HL-60 (cell line): ENCODE data around the gene ATL2.
A peak's percentile ranks its signal among the peaks of the same experiment; 100 is the strongest.

Experiments
- DNase-seq, 2 experiments: peaks; one replicate each; pipeline ENCODE4 v3.0.0-alpha.2; 2010 to 2020; ENCODE audit warnings: low read depth in 1 of 2, low spot score in 1 of 2
- H3K27ac ChIP-seq: fragments of 250-450 bp; sonication (Bioruptor Pico); replicated peaks from 2 replicates; pipeline ENCODE4 v1.5.1; 2020; ENCODE audit warnings: mild to moderate bottlenecking, moderate library complexity
- H3K27me3 ChIP-seq: fragments of 250-450 bp; sonication (Bioruptor Pico); 2 replicates; pipeline ENCODE4 v1.5.1; 2021; ENCODE audit warnings: mild to moderate bottlenecking, moderate library complexity; ENCODE audit not compliant: insufficient read depth, poor library complexity, severe bottlenecking
- H3K4me3 ChIP-seq: replicated peaks from 2 replicates; pipeline ENCODE4 v1.5.1; 2011; ENCODE audit warnings: mild to moderate bottlenecking, control low read depth, low read length; ENCODE audit not compliant: insufficient read depth
- GABPA ChIP-seq: IDR thresholded peaks from 2 replicates; pipeline ENCODE4 v1.6.1; 2012; ENCODE audit warnings: low read depth
- POLR2AphosphoS5 ChIP-seq: IDR thresholded peaks from 2 replicates; pipeline ENCODE4 v1.6.1; 2012; ENCODE audit warnings: low read depth
- SPI1 ChIP-seq: IDR thresholded peaks from 2 replicates; pipeline ENCODE4 v1.6.1; 2012; ENCODE audit warnings: low read depth, mild to moderate bottlenecking, borderline replicate concordance
- TF ChIP-seq, protein P1 (sequence below): IDR thresholded peaks from one replicate; pipeline ENCODE4 v1.5.1; 2011; ENCODE audit warnings: low read length, control low read depth, inconsistent platforms; ENCODE audit not compliant: insufficient read depth
- TF ChIP-seq, protein P2 (sequence below): IDR thresholded peaks from 2 replicates; pipeline ENCODE4 v1.6.1; 2012; ENCODE audit warnings: low read depth; ENCODE audit not compliant: insufficient replicate concordance

Gene ATL2

DNA sequence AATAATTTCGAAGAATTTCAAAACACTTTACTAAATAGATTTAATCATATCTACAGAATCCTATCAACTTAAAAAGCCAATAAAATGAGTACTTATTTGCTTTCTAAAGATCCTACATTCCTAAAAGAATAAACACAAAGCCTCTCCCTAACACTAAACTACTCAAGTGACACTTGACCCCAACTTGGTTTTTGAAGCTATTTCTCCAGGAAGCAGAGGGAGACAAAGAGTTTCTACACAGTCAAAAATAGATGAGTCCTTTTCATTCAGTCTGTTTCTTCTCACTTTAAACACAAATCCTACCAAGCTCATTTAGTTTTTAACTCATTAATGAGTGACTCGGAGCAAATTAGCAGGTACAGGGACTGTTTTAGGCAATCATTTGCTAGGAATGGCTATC, 2.1 kb downstream of the ATL2 start:
- DNase-seq, result no peak
- Histone ChIP-seq H3K4me3 (peak overlapping the region; percentile 83), H3K27me3 (no peaks in the 10 kb centered on the region), H3K27ac (no peak overlapping the region; the same call in 1 of the 2 replicates)
- TF ChIP-seq, protein P1, sequence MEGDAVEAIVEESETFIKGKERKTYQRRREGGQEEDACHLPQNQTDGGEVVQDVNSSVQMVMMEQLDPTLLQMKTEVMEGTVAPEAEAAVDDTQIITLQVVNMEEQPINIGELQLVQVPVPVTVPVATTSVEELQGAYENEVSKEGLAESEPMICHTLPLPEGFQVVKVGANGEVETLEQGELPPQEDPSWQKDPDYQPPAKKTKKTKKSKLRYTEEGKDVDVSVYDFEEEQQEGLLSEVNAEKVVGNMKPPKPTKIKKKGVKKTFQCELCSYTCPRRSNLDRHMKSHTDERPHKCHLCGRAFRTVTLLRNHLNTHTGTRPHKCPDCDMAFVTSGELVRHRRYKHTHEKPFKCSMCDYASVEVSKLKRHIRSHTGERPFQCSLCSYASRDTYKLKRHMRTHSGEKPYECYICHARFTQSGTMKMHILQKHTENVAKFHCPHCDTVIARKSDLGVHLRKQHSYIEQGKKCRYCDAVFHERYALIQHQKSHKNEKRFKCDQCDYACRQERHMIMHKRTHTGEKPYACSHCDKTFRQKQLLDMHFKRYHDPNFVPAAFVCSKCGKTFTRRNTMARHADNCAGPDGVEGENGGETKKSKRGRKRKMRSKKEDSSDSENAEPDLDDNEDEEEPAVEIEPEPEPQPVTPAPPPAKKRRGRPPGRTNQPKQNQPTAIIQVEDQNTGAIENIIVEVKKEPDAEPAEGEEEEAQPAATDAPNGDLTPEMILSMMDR, result no peak
- TF ChIP-seq, protein P2, sequence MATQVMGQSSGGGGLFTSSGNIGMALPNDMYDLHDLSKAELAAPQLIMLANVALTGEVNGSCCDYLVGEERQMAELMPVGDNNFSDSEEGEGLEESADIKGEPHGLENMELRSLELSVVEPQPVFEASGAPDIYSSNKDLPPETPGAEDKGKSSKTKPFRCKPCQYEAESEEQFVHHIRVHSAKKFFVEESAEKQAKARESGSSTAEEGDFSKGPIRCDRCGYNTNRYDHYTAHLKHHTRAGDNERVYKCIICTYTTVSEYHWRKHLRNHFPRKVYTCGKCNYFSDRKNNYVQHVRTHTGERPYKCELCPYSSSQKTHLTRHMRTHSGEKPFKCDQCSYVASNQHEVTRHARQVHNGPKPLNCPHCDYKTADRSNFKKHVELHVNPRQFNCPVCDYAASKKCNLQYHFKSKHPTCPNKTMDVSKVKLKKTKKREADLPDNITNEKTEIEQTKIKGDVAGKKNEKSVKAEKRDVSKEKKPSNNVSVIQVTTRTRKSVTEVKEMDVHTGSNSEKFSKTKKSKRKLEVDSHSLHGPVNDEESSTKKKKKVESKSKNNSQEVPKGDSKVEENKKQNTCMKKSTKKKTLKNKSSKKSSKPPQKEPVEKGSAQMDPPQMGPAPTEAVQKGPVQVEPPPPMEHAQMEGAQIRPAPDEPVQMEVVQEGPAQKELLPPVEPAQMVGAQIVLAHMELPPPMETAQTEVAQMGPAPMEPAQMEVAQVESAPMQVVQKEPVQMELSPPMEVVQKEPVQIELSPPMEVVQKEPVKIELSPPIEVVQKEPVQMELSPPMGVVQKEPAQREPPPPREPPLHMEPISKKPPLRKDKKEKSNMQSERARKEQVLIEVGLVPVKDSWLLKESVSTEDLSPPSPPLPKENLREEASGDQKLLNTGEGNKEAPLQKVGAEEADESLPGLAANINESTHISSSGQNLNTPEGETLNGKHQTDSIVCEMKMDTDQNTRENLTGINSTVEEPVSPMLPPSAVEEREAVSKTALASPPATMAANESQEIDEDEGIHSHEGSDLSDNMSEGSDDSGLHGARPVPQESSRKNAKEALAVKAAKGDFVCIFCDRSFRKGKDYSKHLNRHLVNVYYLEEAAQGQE, result no peak
- TF ChIP-seq GABPA (no peak), POLR2AphosphoS5 (no peak), SPI1 (no peak)

DNA sequence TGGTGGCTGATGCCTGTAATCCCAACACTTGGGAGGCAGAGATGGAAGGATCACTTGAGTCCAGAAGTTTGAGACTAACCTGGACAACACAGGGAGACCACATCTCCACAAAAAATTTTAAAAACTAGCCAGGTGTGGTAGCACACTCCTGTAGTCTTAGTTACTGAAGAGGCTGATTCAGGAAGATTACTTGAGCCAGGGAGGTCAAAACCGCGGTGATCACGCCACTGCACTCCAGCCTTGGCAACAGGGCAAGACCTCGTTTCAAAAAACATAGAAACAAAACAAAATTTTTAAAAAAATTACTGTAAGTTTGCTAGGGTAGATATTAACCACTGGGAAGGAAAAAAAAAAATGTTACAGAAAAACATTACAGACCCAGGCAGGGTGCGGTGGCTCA, 5.8 kb downstream of the ATL2 start:
- Histone ChIP-seq H3K27ac (no peak overlapping the region), H3K4me3 (no peak overlapping the region), H3K27me3 (no peaks in the 10 kb centered on the region)
- TF ChIP-seq, protein P1, result no peak
- TF ChIP-seq POLR2AphosphoS5, result no peak
- TF ChIP-seq SPI1, result no peak
- TF ChIP-seq, protein P2, result no peak
- TF ChIP-seq GABPA, result no peak
- DNase-seq, result no peak

DNA sequence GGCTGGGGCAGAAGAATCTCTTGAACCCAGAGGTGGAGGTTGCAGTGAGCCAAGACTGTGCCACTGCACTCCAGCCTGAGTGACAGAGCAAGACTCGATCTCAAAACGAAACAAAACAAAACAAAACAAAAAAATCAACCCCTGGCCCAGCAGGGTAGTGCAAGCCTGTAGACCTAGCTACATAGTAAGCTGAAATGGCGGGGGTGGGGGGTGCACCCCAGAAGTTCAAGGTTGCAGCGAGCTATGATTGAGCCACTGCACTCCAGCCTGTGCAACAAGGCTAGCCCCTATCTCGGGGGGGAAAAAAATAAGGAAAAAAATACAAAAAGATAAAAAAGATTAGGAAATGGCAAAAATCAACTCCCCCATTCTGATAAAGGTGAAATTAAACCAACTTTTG, 6.4 kb downstream of the ATL2 start:
- no peak for DNase-seq
- Histone ChIP-seq H3K4me3 (no peak overlapping the region), H3K27ac (no peak overlapping the region), H3K27me3 (no peaks in the 10 kb centered on the region)
- TF ChIP-seq GABPA (no peak), SPI1 (no peak)
- TF ChIP-seq, protein P2, result no peak

DNA sequence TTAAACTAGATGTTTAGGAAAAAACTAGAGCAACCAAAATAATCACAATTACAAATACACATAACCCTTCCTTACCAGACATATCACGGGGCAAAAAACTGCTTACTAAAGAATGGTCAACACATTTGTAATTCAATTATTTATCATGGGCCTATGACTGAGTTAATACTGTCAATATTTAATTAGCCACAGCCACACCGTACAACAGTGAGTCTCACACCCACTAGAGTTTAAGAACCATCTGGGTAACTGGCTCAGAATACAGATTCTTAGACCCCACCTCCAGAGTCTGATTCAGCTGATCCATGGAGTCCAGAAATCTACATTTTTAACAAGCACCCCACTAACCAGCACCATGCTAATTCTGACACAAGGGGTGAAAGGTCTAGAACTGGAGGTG, 14.8 kb downstream of the ATL2 start:
- no peaks in the 10 kb centered on the region for H3K27me3 ChIP-seq
- H3K27ac ChIP-seq, result no peak overlapping the region

More for the DNA sequence above, 14.8 kb downstream of the ATL2 start:
- no peak for TF ChIP-seq POLR2AphosphoS5
- no peak for TF ChIP-seq SPI1
- TF ChIP-seq GABPA, result no peak
- TF ChIP-seq, protein P2, result no peak
- TF ChIP-seq, protein P1, result no peak
- H3K4me3 ChIP-seq, result no peak overlapping the region
- DNase-seq, result no peak
